ENCODE measurements around the gene CPNE7. TPM values are rescaled to one million over a fixed set of nuclear protein-coding genes. Genes with fewer than 3 reads are reported as not detected.

The CPNE7 gene
- 30.9 and 32.1 TPM in 2 replicates for total RNA-seq (2012; rRNA removed)

GRCh38 chr16:89575247-89576152 lies at the start of gene CPNE7:
CPNE7 (plus strand) TSS chr16:89575758; CDS start chr16:89575898, 140 bp downstream.
- H3K4me2 ChIP-seq (ENCODE audit: low read length) = peak within 1 kb of the TSS; percentile 88
- H3K4me3 ChIP-seq (ENCODE audit: low read length) = peak within 1 kb of the TSS; percentile 96
- peak within 1 kb of the TSS; percentile 95 for H3K9ac ChIP-seq (ENCODE audit: low read depth, low read length)
- H3K4me1 ChIP-seq (ENCODE audit: control insufficient read depth, insufficient read depth, low read length) = peaks cover 27% of the 10 kb centered on the region
- peaks cover 35% of the 10 kb centered on the region for H3K36me3 ChIP-seq (ENCODE audit: insufficient read depth, low read length)
- H3K9me3 ChIP-seq (replicated peaks; ENCODE audit: low read length) = no peaks in the 10 kb centered on the region
- no peaks in the 10 kb centered on the region for H3K27me3 ChIP-seq (ENCODE audit: control insufficient read depth, insufficient read depth, low read length)

DNA sequence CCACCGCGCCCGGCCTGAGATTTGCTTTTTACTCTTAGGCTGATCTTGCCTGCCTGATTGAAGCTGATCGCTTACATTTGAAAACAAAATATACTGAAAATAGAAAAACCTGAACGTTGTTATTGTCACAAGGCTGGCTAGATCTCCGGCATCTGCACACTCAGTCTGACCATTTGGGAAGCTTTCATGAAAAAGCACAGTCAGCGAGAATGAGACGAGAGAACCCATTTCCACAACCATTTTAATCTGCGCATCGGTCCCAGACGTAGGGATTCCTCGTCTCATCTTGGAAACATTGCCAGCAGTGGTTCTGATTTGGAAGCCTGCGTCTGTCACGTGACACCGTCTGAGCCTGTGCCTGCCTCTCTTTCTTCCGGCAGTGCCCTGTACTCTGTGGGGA lies 46.5 kb upstream of the CPNE7 start:
- H3K9me3 ChIP-seq (replicated peaks; ENCODE audit: low read length) = no peaks in the 10 kb centered on the region
- H3K36me3 ChIP-seq (ENCODE audit: insufficient read depth, low read length) = peaks cover 82% of the 10 kb centered on the region
- no peak overlapping the region for H3K9ac ChIP-seq (ENCODE audit: low read depth, low read length)
- no peaks in the 10 kb centered on the region for H3K27me3 ChIP-seq (ENCODE audit: control insufficient read depth, insufficient read depth, low read length)
- H3K4me3 ChIP-seq (ENCODE audit: low read length) = no peak overlapping the region
- H3K4me1 ChIP-seq (ENCODE audit: control insufficient read depth, insufficient read depth, low read length) = no peaks in the 10 kb centered on the region
- H3K4me2 ChIP-seq (ENCODE audit: low read length) = no peak overlapping the region

- no peaks in the 10 kb centered on the region for H3K9me3 ChIP-seq (replicated peaks; ENCODE audit: low read length)
Measured at GRCh38 chr16:89530401-89531381, 44.9 kb upstream of the CPNE7 start.

DNA sequence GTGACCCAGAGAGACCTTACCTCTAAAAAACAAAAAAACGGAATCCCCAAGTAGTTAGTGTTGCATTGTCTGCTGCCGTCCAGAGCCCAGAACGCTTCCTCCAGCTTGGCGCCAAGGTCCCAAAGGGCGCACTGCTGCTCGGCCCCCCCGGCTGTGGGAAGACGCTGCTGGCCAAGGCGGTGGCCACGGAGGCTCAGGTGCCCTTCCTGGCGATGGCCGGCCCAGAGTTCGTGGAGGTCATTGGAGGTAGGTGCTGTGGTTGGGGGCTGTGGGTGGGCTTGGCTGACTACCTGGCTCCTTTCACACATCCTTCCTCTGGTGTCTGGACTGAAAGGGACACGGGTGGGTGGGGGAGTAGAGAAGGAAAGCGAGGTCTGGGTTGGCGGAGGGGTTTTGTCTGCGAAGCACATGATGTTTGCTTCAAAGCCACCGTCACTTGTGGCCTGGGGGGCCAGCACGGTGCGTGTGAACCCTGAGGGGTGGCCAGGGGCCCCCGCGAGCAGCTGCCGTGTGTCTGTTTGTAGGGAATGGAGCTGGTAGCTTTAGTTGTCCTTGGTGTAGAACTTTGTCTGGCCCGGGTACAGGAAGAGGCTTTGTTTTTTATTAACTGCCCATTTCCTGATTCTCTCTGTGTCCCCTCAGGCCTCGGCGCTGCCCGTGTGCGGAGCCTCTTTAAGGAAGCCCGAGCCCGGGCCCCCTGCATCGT lies 43.6 kb upstream of the CPNE7 start:
- Histone ChIP-seq H3K36me3 (ENCODE audit: insufficient read depth, low read length) (peaks cover 73% of the 10 kb centered on the region), H3K9me3 (replicated peaks; ENCODE audit: low read length) (no peaks in the 10 kb centered on the region), H3K4me3 (ENCODE audit: low read length) (no peak overlapping the region), H3K9ac (ENCODE audit: low read depth, low read length) (no peak overlapping the region), H3K4me2 (ENCODE audit: low read length) (no peak overlapping the region), H3K27me3 (ENCODE audit: control insufficient read depth, insufficient read depth, low read length) (no peaks in the 10 kb centered on the region), H3K4me1 (ENCODE audit: control insufficient read depth, insufficient read depth, low read length) (no peaks in the 10 kb centered on the region)

More at GRCh38 chr16:89530401-89531381, 44.9 kb upstream of the CPNE7 start:
- H3K4me3 ChIP-seq (ENCODE audit: low read length) = no peak overlapping the region
- no peaks in the 10 kb centered on the region for H3K4me1 ChIP-seq (ENCODE audit: control insufficient read depth, insufficient read depth, low read length)
- H3K36me3 ChIP-seq (ENCODE audit: insufficient read depth, low read length) = peaks cover 82% of the 10 kb centered on the region
- H3K27me3 ChIP-seq (ENCODE audit: control insufficient read depth, insufficient read depth, low read length) = no peaks in the 10 kb centered on the region
- no peak overlapping the region for H3K4me2 ChIP-seq (ENCODE audit: low read length)
- no peak overlapping the region for H3K9ac ChIP-seq (ENCODE audit: low read depth, low read length)

GRCh38 chr16:89534252-89534756 lies 41.3 kb upstream of the CPNE7 start:
- no peak overlapping the region for H3K4me3 ChIP-seq (ENCODE audit: low read length)
- no peaks in the 10 kb centered on the region for H3K9me3 ChIP-seq (replicated peaks; ENCODE audit: low read length)
- no peaks in the 10 kb centered on the region for H3K4me1 ChIP-seq (ENCODE audit: control insufficient read depth, insufficient read depth, low read length)
- H3K27me3 ChIP-seq (ENCODE audit: control insufficient read depth, insufficient read depth, low read length) = no peaks in the 10 kb centered on the region
- peaks cover 77% of the 10 kb centered on the region for H3K36me3 ChIP-seq (ENCODE audit: insufficient read depth, low read length)
- no peak overlapping the region for H3K9ac ChIP-seq (ENCODE audit: low read depth, low read length)
- H3K4me2 ChIP-seq (ENCODE audit: low read length) = no peak overlapping the region

DNA sequence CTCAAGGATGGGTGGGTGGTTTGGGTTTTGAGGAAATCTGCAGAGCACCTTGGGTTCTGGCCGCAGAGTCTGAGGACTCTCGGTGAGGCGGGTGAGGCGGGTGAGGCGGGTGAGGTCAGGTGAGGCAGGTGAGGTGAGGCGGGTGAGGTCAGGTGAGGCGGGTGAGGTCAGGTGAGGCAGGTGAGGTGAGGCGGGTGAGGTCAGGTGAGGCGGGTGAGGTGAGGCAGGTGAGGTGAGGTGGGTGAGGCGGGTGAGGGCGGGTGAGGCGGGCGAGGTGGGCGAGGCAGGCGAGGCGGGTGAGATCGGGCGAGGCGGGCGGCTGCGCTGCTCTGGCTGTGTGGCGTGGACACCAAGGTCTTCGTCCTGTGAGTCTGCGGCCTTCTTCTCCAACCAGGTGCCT lies 39.2 kb upstream of the CPNE7 start:
- H3K4me1 ChIP-seq (ENCODE audit: control insufficient read depth, insufficient read depth, low read length) = no peaks in the 10 kb centered on the region
- H3K27me3 ChIP-seq (ENCODE audit: control insufficient read depth, insufficient read depth, low read length) = no peaks in the 10 kb centered on the region
- no peak overlapping the region for H3K4me3 ChIP-seq (ENCODE audit: low read length)
- H3K9me3 ChIP-seq (replicated peaks; ENCODE audit: low read length) = no peaks in the 10 kb centered on the region
- H3K36me3 ChIP-seq (ENCODE audit: insufficient read depth, low read length) = peaks cover 79% of the 10 kb centered on the region
- H3K9ac ChIP-seq (ENCODE audit: low read depth, low read length) = no peak overlapping the region
- H3K4me2 ChIP-seq (ENCODE audit: low read length) = no peak overlapping the region

DNA sequence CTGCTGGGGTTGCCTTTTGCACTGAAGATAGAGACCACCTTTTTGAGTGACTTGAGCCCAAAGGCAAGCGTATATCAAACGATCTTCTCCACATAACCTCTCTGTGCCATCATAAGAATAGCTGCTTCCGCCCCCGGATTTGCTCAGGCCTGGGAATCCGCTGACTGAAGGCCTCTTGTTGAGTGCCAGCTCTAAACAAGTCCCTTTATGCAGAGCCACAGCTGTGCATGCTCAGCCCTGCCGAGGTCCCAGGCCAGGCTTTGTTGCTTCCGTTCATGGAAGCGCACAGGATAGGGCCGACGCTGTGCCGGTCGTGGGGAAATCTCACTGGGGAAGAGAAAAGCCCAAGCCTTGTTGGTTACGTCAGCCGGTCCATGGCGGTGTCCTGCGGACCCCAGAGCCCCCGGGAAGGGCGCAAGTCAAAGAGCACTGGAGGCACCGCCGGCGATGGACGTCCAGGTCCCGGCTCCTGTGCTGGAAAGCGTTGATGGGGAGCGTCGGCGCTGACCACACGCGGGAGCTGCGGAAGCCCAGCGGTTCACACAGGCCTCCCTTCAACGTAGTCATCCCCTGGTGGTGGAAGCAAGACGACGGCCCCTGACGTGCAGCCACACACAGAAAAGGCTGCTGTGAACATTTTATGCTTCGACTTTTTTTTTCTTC lies 38.5 kb upstream of the CPNE7 start:
- Histone ChIP-seq H3K4me3 (ENCODE audit: low read length) (no peak overlapping the region), H3K9ac (ENCODE audit: low read depth, low read length) (no peak overlapping the region), H3K4me2 (ENCODE audit: low read length) (no peak overlapping the region), H3K27me3 (ENCODE audit: control insufficient read depth, insufficient read depth, low read length) (no peaks in the 10 kb centered on the region), H3K36me3 (ENCODE audit: insufficient read depth, low read length) (peaks cover 77% of the 10 kb centered on the region), H3K4me1 (ENCODE audit: control insufficient read depth, insufficient read depth, low read length) (no peaks in the 10 kb centered on the region), H3K9me3 (replicated peaks; ENCODE audit: low read length) (no peaks in the 10 kb centered on the region)

GRCh38 chr16:89537549-89537925 lies 38.0 kb upstream of the CPNE7 start:
- Histone ChIP-seq H3K9me3 (replicated peaks; ENCODE audit: low read length) (no peaks in the 10 kb centered on the region), H3K4me1 (ENCODE audit: control insufficient read depth, insufficient read depth, low read length) (no peaks in the 10 kb centered on the region), H3K4me2 (ENCODE audit: low read length) (no peak overlapping the region), H3K36me3 (ENCODE audit: insufficient read depth, low read length) (peaks cover 77% of the 10 kb centered on the region), H3K9ac (ENCODE audit: low read depth, low read length) (no peak overlapping the region), H3K27me3 (ENCODE audit: control insufficient read depth, insufficient read depth, low read length) (no peaks in the 10 kb centered on the region), H3K4me3 (ENCODE audit: low read length) (no peak overlapping the region)

GRCh38 chr16:89538286-89538685 lies 37.3 kb upstream of the CPNE7 start:
- H3K4me3 ChIP-seq (ENCODE audit: low read length) = no peak overlapping the region
- no peaks in the 10 kb centered on the region for H3K4me1 ChIP-seq (ENCODE audit: control insufficient read depth, insufficient read depth, low read length)
- peaks cover 74% of the 10 kb centered on the region for H3K36me3 ChIP-seq (ENCODE audit: insufficient read depth, low read length)
- H3K9ac ChIP-seq (ENCODE audit: low read depth, low read length) = no peak overlapping the region
- H3K9me3 ChIP-seq (replicated peaks; ENCODE audit: low read length) = no peaks in the 10 kb centered on the region
- no peaks in the 10 kb centered on the region for H3K27me3 ChIP-seq (ENCODE audit: control insufficient read depth, insufficient read depth, low read length)
- H3K4me2 ChIP-seq (ENCODE audit: low read length) = no peak overlapping the region

DNA sequence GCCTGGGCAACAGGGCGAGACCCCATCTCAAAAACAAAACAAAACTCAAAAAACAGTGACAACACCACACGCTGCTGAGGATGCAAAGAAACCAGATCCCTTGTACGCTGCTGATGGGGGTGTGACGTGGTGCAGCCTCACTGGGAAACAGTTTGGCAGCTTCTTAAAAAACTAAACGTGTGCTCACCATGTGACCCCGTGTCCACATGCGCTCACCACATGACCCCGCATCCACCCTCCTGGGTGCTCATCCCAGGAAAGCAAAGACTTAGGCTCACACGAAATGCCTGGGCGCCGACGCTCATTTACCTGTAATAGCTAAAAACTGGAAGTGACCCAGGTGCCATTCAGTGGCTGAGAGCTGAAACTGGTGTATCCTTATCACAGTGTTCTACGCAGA lies 35.0 kb upstream of the CPNE7 start:
- H3K36me3 ChIP-seq (ENCODE audit: insufficient read depth, low read length) = peaks cover 68% of the 10 kb centered on the region
- no peaks in the 10 kb centered on the region for H3K9me3 ChIP-seq (replicated peaks; ENCODE audit: low read length)
- H3K4me3 ChIP-seq (ENCODE audit: low read length) = no peak overlapping the region
- no peaks in the 10 kb centered on the region for H3K4me1 ChIP-seq (ENCODE audit: control insufficient read depth, insufficient read depth, low read length)
- H3K4me2 ChIP-seq (ENCODE audit: low read length) = no peak overlapping the region
- H3K27me3 ChIP-seq (ENCODE audit: control insufficient read depth, insufficient read depth, low read length) = no peaks in the 10 kb centered on the region
- H3K9ac ChIP-seq (ENCODE audit: low read depth, low read length) = no peak overlapping the region
